HG03103 (cell line): ENCODE results near the gene PRDM11.

Experiments
- ATAC-seq: cut with Tn5 transposase; IDR thresholded peaks from one replicate; pipeline ENCODE4 v1.9.1; 2021; ENCODE audit warnings: low read depth; ENCODE audit not compliant: unreplicated experiment

PRDM11 gene

GRCh38 chr11:45141171-45141570 lies 5.3 kb upstream of the PRDM11 start:
- ATAC-seq, result no peak

GRCh38 chr11:45141631-45142030 lies 4.8 kb upstream of the PRDM11 start:
- ATAC-seq, result no peak

- no peak for ATAC-seq
Observed at GRCh38 chr11:45142241-45143055, 4.0 kb upstream of the PRDM11 start.

- no peak for ATAC-seq
Observed at GRCh38 chr11:45143494-45143893, 2.9 kb upstream of the PRDM11 start.

- ATAC-seq, result no peak
Observed at GRCh38 chr11:45144126-45145082, 2.0 kb upstream of the PRDM11 start.

GRCh38 chr11:45145083-45145378 lies 1.4 kb upstream of the PRDM11 start:
- no peak for ATAC-seq

- ATAC-seq, result no peak
Observed at GRCh38 chr11:45145379-45146071, 914 bp upstream of the PRDM11 start.

GRCh38 chr11:45147017-45147728 lies 734 bp downstream of the PRDM11 start:
- ATAC-seq, result peak; percentile 99

- ATAC-seq, result no peak
Observed at GRCh38 chr11:45147891-45148675, 1.6 kb downstream of the PRDM11 start.

GRCh38 chr11:45149483-45150056 lies 3.1 kb downstream of the PRDM11 start:
- no peak for ATAC-seq

GRCh38 chr11:45150301-45150700 lies 3.9 kb downstream of the PRDM11 start:
- no peak for ATAC-seq

GRCh38 chr11:45150943-45151342 lies 4.5 kb downstream of the PRDM11 start:
- no peak for ATAC-seq

- ATAC-seq, result no peak
Observed at GRCh38 chr11:45151362-45151982, 5.0 kb downstream of the PRDM11 start.

- ATAC-seq, result no peak
Observed at GRCh38 chr11:45152740-45153595, 6.5 kb downstream of the PRDM11 start.

GRCh38 chr11:45154276-45154675 lies 7.8 kb downstream of the PRDM11 start:
- ATAC-seq, result no peak

GRCh38 chr11:45155058-45155551 lies 8.7 kb downstream of the PRDM11 start:
- no peak for ATAC-seq

GRCh38 chr11:45155627-45156180 lies 9.3 kb downstream of the PRDM11 start:
- no peak for ATAC-seq

GRCh38 chr11:45156201-45156600 lies 9.8 kb downstream of the PRDM11 start:
- ATAC-seq, result no peak
